ENCODE results near the gene CCDC90B.

DNA sequence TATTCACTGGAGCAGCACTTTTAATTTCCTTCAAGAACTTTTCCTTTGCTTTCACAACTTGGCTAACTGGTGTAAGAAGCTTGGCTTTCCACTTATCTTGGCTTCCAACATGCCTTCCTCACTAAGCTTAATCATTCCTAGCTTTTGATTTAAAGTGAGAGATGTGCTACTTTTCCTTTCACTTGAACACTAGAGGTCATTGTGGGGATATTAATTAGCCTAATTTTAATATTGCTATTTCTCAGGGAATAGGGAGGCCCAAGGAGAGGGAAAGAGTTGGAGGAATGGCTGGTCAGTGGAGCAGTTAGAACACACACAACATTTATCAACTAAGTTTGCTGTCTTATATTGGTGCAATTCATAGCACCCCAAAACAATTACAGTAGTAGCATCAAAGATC, 24.6 kb upstream of the CCDC90B start:
- TF ChIP-seq TCF12 (IDR thresholded peaks at IDR 0.05) (no peak), USF2 (IDR thresholded peaks at IDR 0.05; ENCODE audit: borderline replicate concordance, low read depth, low read length) (no peak)

Data from SK-N-SH (cell line).